ENCODE results near the gene RASAL2.

Gene RASAL2

GRCh38 chr1:178071811-178072210 lies 22.1 kb upstream of the RASAL2 start:
- Histone ChIP-seq H3K27ac (ENCODE audit: low read depth, low read length) (no peak overlapping the region), H3K4me2 (ENCODE audit: low read depth, low read length, poor library complexity, severe bottlenecking) (no peak overlapping the region), H3K4me3 (ENCODE audit: insufficient read depth, low read length, poor library complexity, severe bottlenecking) (no peak overlapping the region), H3K79me2 (ENCODE audit: insufficient read depth, low read length) (no peaks in the 10 kb centered on the region), H3K27me3 (ENCODE audit: low read length) (no peaks in the 10 kb centered on the region), H3K9me3 (ENCODE audit: insufficient read depth, low read length) (no peaks in the 10 kb centered on the region), H3K36me3 (ENCODE audit: low read length) (no peaks in the 10 kb centered on the region), H3F3A (ENCODE audit: insufficient read depth) (no peaks in the 10 kb centered on the region), H4K20me1 (ENCODE audit: low read depth, low read length) (no peaks in the 10 kb centered on the region), H3K9me2 (replicated peaks; ENCODE audit: insufficient read depth, low read length) (no peaks in the 10 kb centered on the region), H3K9ac (ENCODE audit: low read length) (no peak overlapping the region), H2AFZ (ENCODE audit: low read depth, low read length, severe bottlenecking) (no peak overlapping the region)
- TF ChIP-seq EZH2phosphoT487 (conservative IDR thresholded peaks at IDR 0.05; ENCODE audit: low read length) (no peak), CTCF (IDR thresholded peaks at IDR 0.05; ENCODE audit: insufficient read depth, low read length, poor library complexity, severe bottlenecking) (no peak)

DNA sequence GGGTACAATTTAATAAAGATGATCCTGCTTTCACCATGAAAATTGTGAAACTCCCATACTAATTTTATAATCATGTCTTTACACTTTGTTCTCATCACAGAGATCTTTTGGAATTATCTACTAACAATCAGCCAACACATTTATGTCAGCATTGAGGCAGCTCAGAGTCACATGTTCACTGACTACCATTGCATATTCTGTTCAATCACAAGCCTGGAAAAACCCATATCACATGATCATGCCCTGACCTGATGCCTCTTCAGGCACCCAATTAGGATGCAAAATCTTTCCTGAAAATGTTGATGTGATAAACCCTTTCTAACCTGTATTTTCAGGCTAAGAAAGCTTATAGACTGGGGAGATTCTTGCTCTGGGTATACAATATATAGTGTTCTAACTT lies 21.6 kb upstream of the RASAL2 start:
- H3K4me2 ChIP-seq (ENCODE audit: low read depth, low read length, poor library complexity, severe bottlenecking), result no peak overlapping the region

GRCh38 chr1:178075333-178075732 lies 18.6 kb upstream of the RASAL2 start:
- Histone ChIP-seq H3K9ac (ENCODE audit: low read length) (no peak overlapping the region), H3K36me3 (ENCODE audit: low read length) (no peaks in the 10 kb centered on the region), H3K9me3 (ENCODE audit: insufficient read depth, low read length) (no peaks in the 10 kb centered on the region), H3K27me3 (ENCODE audit: low read length) (no peaks in the 10 kb centered on the region), H3K79me2 (ENCODE audit: insufficient read depth, low read length) (no peaks in the 10 kb centered on the region), H3K4me3 (ENCODE audit: insufficient read depth, low read length, poor library complexity, severe bottlenecking) (no peak overlapping the region), H3K9me2 (replicated peaks; ENCODE audit: insufficient read depth, low read length) (no peaks in the 10 kb centered on the region), H2AFZ (ENCODE audit: low read depth, low read length, severe bottlenecking) (no peak overlapping the region), H3K4me2 (ENCODE audit: low read depth, low read length, poor library complexity, severe bottlenecking) (no peak overlapping the region), H3F3A (ENCODE audit: insufficient read depth) (no peaks in the 10 kb centered on the region), H3K27ac (ENCODE audit: low read depth, low read length) (no peak overlapping the region), H4K20me1 (ENCODE audit: low read depth, low read length) (no peaks in the 10 kb centered on the region)
- no peak for TF ChIP-seq EZH2phosphoT487 (conservative IDR thresholded peaks at IDR 0.05; ENCODE audit: low read length)
- no peak for TF ChIP-seq CTCF (IDR thresholded peaks at IDR 0.05; ENCODE audit: insufficient read depth, low read length, poor library complexity, severe bottlenecking)

More for the DNA sequence above, 21.6 kb upstream of the RASAL2 start:
- H3K27me3 ChIP-seq (ENCODE audit: low read length), result no peaks in the 10 kb centered on the region
- H3K9ac ChIP-seq (ENCODE audit: low read length), result no peak overlapping the region
- no peaks in the 10 kb centered on the region for H3F3A ChIP-seq (ENCODE audit: insufficient read depth)
- H3K9me2 ChIP-seq (replicated peaks; ENCODE audit: insufficient read depth, low read length), result no peaks in the 10 kb centered on the region
- no peaks in the 10 kb centered on the region for H3K79me2 ChIP-seq (ENCODE audit: insufficient read depth, low read length)
- no peak overlapping the region for H3K27ac ChIP-seq (ENCODE audit: low read depth, low read length)
- H3K4me3 ChIP-seq (ENCODE audit: insufficient read depth, low read length, poor library complexity, severe bottlenecking), result no peak overlapping the region
- TF ChIP-seq EZH2phosphoT487 (conservative IDR thresholded peaks at IDR 0.05; ENCODE audit: low read length) (no peak), CTCF (IDR thresholded peaks at IDR 0.05; ENCODE audit: insufficient read depth, low read length, poor library complexity, severe bottlenecking) (no peak)
- H3K36me3 ChIP-seq (ENCODE audit: low read length), result no peaks in the 10 kb centered on the region
- no peaks in the 10 kb centered on the region for H3K9me3 ChIP-seq (ENCODE audit: insufficient read depth, low read length)
- no peaks in the 10 kb centered on the region for H4K20me1 ChIP-seq (ENCODE audit: low read depth, low read length)
- H2AFZ ChIP-seq (ENCODE audit: low read depth, low read length, severe bottlenecking), result no peak overlapping the region
